ENCODE measurements around the gene NDFIP2.

The NDFIP2 gene

GRCh38 chr13:79492918-79493594 lies 12.1 kb downstream of the NDFIP2 start:
- 100% methylated on average over 1 of the region's 2 CpGs for WGBS (ENCODE audit: insufficient coverage, insufficient read length)
- DNase-seq (ENCODE audit: low read depth, low spot score) = no peak
- H3K4me3 ChIP-seq (ENCODE audit: low read length) = no peak overlapping the region
- H3K4me1 ChIP-seq (ENCODE audit: control insufficient read depth, insufficient read depth, low read length) = no peaks in the 10 kb centered on the region; the same call in 1 of the 2 replicates
- no peaks in the 10 kb centered on the region for H3K27me3 ChIP-seq (ENCODE audit: control insufficient read depth, insufficient read depth, low read length)
- no peaks in the 10 kb centered on the region for H3K9me3 ChIP-seq (ENCODE audit: control insufficient read depth, insufficient read depth, low read length)
- no peak overlapping the region for H3K27ac ChIP-seq (ENCODE audit: low read length)
- no peaks in the 10 kb centered on the region for H3K36me3 ChIP-seq (ENCODE audit: control insufficient read depth, insufficient read depth, low read length)

- Histone ChIP-seq H3K27ac (ENCODE audit: low read length) (no peak overlapping the region), H3K4me1 (ENCODE audit: control insufficient read depth, insufficient read depth, low read length) (no peaks in the 10 kb centered on the region; the same call in 1 of the 2 replicates), H3K9me3 (ENCODE audit: control insufficient read depth, insufficient read depth, low read length) (no peaks in the 10 kb centered on the region), H3K4me3 (ENCODE audit: low read length) (no peak overlapping the region), H3K27me3 (ENCODE audit: control insufficient read depth, insufficient read depth, low read length) (no peaks in the 10 kb centered on the region), H3K36me3 (ENCODE audit: control insufficient read depth, insufficient read depth, low read length) (no peaks in the 10 kb centered on the region)
- DNase-seq (ENCODE audit: low read depth, low spot score) = no peak
- no CpG with 5 or more reads among the region's 1 CpG for WGBS (ENCODE audit: insufficient coverage, insufficient read length)
These were observed 15.2 kb downstream of the NDFIP2 start for GRCh38 chr13:79496188-79496587.

- no peak overlapping the region for H3K27ac ChIP-seq (ENCODE audit: low read length)
- no CpG with 5 or more reads among the region's 1 CpG for WGBS (ENCODE audit: insufficient coverage, insufficient read length)
These were observed 16.1 kb downstream of the NDFIP2 start for GRCh38 chr13:79497064-79497463.

GRCh38 chr13:79497852-79498251 lies 16.9 kb downstream of the NDFIP2 start:
- Histone ChIP-seq H3K4me3 (ENCODE audit: low read length) (no peak overlapping the region), H3K27ac (ENCODE audit: low read length) (no peak overlapping the region), H3K27me3 (ENCODE audit: control insufficient read depth, insufficient read depth, low read length) (no peaks in the 10 kb centered on the region), H3K4me1 (ENCODE audit: control insufficient read depth, insufficient read depth, low read length) (no peaks in the 10 kb centered on the region), H3K36me3 (ENCODE audit: control insufficient read depth, insufficient read depth, low read length) (no peaks in the 10 kb centered on the region), H3K9me3 (ENCODE audit: control insufficient read depth, insufficient read depth, low read length) (no peaks in the 10 kb centered on the region)
- WGBS (ENCODE audit: insufficient coverage, insufficient read length) = no CpG with 5 or more reads among the region's 1 CpG
- DNase-seq (ENCODE audit: low read depth, low spot score) = no peak

More at GRCh38 chr13:79497064-79497463, 16.1 kb downstream of the NDFIP2 start:
- Histone ChIP-seq H3K36me3 (ENCODE audit: control insufficient read depth, insufficient read depth, low read length) (no peaks in the 10 kb centered on the region), H3K9me3 (ENCODE audit: control insufficient read depth, insufficient read depth, low read length) (no peaks in the 10 kb centered on the region), H3K4me1 (ENCODE audit: control insufficient read depth, insufficient read depth, low read length) (no peaks in the 10 kb centered on the region), H3K4me3 (ENCODE audit: low read length) (no peak overlapping the region), H3K27me3 (ENCODE audit: control insufficient read depth, insufficient read depth, low read length) (no peaks in the 10 kb centered on the region)
- no peak for DNase-seq (ENCODE audit: low read depth, low spot score)

GRCh38 chr13:79500829-79501228 lies 19.9 kb downstream of the NDFIP2 start:
- no peaks in the 10 kb centered on the region for H3K4me1 ChIP-seq (ENCODE audit: control insufficient read depth, insufficient read depth, low read length)
- H3K27ac ChIP-seq (ENCODE audit: low read length) = no peak overlapping the region
- H3K27me3 ChIP-seq (ENCODE audit: control insufficient read depth, insufficient read depth, low read length) = no peaks in the 10 kb centered on the region
- H3K9me3 ChIP-seq (ENCODE audit: control insufficient read depth, insufficient read depth, low read length) = no peaks in the 10 kb centered on the region
- no peak for DNase-seq (ENCODE audit: low read depth, low spot score)
- H3K36me3 ChIP-seq (ENCODE audit: control insufficient read depth, insufficient read depth, low read length) = no peaks in the 10 kb centered on the region
- WGBS (ENCODE audit: insufficient coverage, insufficient read length) = no CpG with 5 or more reads among the region's 4 CpGs
- no peak overlapping the region for H3K4me3 ChIP-seq (ENCODE audit: low read length)

- Histone ChIP-seq H3K27ac (ENCODE audit: low read length) (no peak overlapping the region), H3K4me3 (ENCODE audit: low read length) (no peak overlapping the region), H3K9me3 (ENCODE audit: control insufficient read depth, insufficient read depth, low read length) (no peaks in the 10 kb centered on the region), H3K4me1 (ENCODE audit: control insufficient read depth, insufficient read depth, low read length) (no peaks in the 10 kb centered on the region), H3K36me3 (ENCODE audit: control insufficient read depth, insufficient read depth, low read length) (no peaks in the 10 kb centered on the region), H3K27me3 (ENCODE audit: control insufficient read depth, insufficient read depth, low read length) (no peaks in the 10 kb centered on the region)
- DNase-seq (ENCODE audit: low read depth, low spot score) = no peak
- 100% methylated on average over 2 of the region's 7 CpGs for WGBS (ENCODE audit: insufficient coverage, insufficient read length)
These were observed 20.7 kb downstream of the NDFIP2 start for GRCh38 chr13:79501538-79502232.

- Histone ChIP-seq H3K27ac (ENCODE audit: low read length) (no peak overlapping the region), H3K4me1 (ENCODE audit: control insufficient read depth, insufficient read depth, low read length) (no peaks in the 10 kb centered on the region), H3K9me3 (ENCODE audit: control insufficient read depth, insufficient read depth, low read length) (no peaks in the 10 kb centered on the region), H3K27me3 (ENCODE audit: control insufficient read depth, insufficient read depth, low read length) (no peaks in the 10 kb centered on the region), H3K4me3 (ENCODE audit: low read length) (no peak overlapping the region), H3K36me3 (ENCODE audit: control insufficient read depth, insufficient read depth, low read length) (no peaks in the 10 kb centered on the region)
- WGBS (ENCODE audit: insufficient coverage, insufficient read length) = no CpG with 5 or more reads among the region's 3 CpGs
- no peak for DNase-seq (ENCODE audit: low read depth, low spot score)
These were observed 22.0 kb downstream of the NDFIP2 start for GRCh38 chr13:79502859-79503468.

- no peak for DNase-seq (ENCODE audit: low read depth, low spot score)
- Histone ChIP-seq H3K9me3 (ENCODE audit: control insufficient read depth, insufficient read depth, low read length) (no peaks in the 10 kb centered on the region), H3K4me3 (ENCODE audit: low read length) (no peak overlapping the region), H3K36me3 (ENCODE audit: control insufficient read depth, insufficient read depth, low read length) (no peaks in the 10 kb centered on the region), H3K4me1 (ENCODE audit: control insufficient read depth, insufficient read depth, low read length) (no peaks in the 10 kb centered on the region), H3K27me3 (ENCODE audit: control insufficient read depth, insufficient read depth, low read length) (no peaks in the 10 kb centered on the region), H3K27ac (ENCODE audit: low read length) (no peak overlapping the region)
These were observed 22.6 kb downstream of the NDFIP2 start for GRCh38 chr13:79503473-79504017.

- H3K9me3 ChIP-seq (ENCODE audit: control insufficient read depth, insufficient read depth, low read length) = no peaks in the 10 kb centered on the region
- H3K4me3 ChIP-seq (ENCODE audit: low read length) = no peak overlapping the region
- no peak for DNase-seq (ENCODE audit: low read depth, low spot score)
- no peaks in the 10 kb centered on the region for H3K4me1 ChIP-seq (ENCODE audit: control insufficient read depth, insufficient read depth, low read length)
- WGBS (ENCODE audit: insufficient coverage, insufficient read length) = no CpG with 5 or more reads among the region's 6 CpGs
- no peaks in the 10 kb centered on the region for H3K27me3 ChIP-seq (ENCODE audit: control insufficient read depth, insufficient read depth, low read length)
- H3K27ac ChIP-seq (ENCODE audit: low read length) = no peak overlapping the region
- H3K36me3 ChIP-seq (ENCODE audit: control insufficient read depth, insufficient read depth, low read length) = no peaks in the 10 kb centered on the region
These were observed 27.4 kb downstream of the NDFIP2 start for GRCh38 chr13:79508224-79508961.

- Histone ChIP-seq H3K9me3 (ENCODE audit: control insufficient read depth, insufficient read depth, low read length) (no peaks in the 10 kb centered on the region), H3K27ac (ENCODE audit: low read length) (no peak overlapping the region), H3K36me3 (ENCODE audit: control insufficient read depth, insufficient read depth, low read length) (no peaks in the 10 kb centered on the region), H3K4me1 (ENCODE audit: control insufficient read depth, insufficient read depth, low read length) (no peaks in the 10 kb centered on the region), H3K27me3 (ENCODE audit: control insufficient read depth, insufficient read depth, low read length) (no peaks in the 10 kb centered on the region), H3K4me3 (ENCODE audit: low read length) (no peak overlapping the region)
- WGBS (ENCODE audit: insufficient coverage, insufficient read length) = no CpG with 5 or more reads among the region's 2 CpGs
- no peak for DNase-seq (ENCODE audit: low read depth, low spot score)
These were observed 30.7 kb downstream of the NDFIP2 start for GRCh38 chr13:79511611-79512010.
